Body of pancreas (tissue), 4 donors: ENCODE measurements around the gene CTSZ. TPM values are rescaled to one million over a fixed set of nuclear protein-coding genes. Genes with fewer than 3 reads are reported as not detected.

Source experiments
- ATAC-seq: fragments of 150-250 bp; one replicate; pipeline ENCODE4 v1.9.1; 2016
- DNase-seq, 4 donors: peaks; one replicate each; pipeline ENCODE4 v3.0.0-alpha.2; 2019
- H3K27ac ChIP-seq, 4 donors: fragments of 200-600 bp; sonication (generic); 1 replicate in 3 of 4; 2 replicates in 1 of 4; pipeline versions ENCODE4 v1.5.1 to v1.6.1; 2016 to 2019; ENCODE audit warnings: mild to moderate bottlenecking in 1 of 4, mixed read lengths in 1 of 4, moderate library complexity in 1 of 4
- H3K27me3 ChIP-seq, 2 donors: fragments of 200-600 bp; sonication (generic); one replicate each; pipeline ENCODE4 v1.6.0; 2016; ENCODE audit warnings: mild to moderate bottlenecking in 1 of 2
- H3K36me3 ChIP-seq, 2 donors: fragments of 200-600 bp; sonication (generic); replicated peaks in 1 of 2; 2 replicates each; pipeline ENCODE4 v1.5.1; 2016; ENCODE audit warnings: low read depth in 2 of 2; ENCODE audit not compliant: insufficient read depth in 1 of 2
- H3K4me1 ChIP-seq: fragments of 200-600 bp; sonication (generic); one replicate; pipeline ENCODE4 v1.6.0; 2016
- H3K4me3 ChIP-seq, 2 donors: fragments of 200-600 bp; sonication (generic); 1 replicate in 1 of 2; 2 replicates in 1 of 2; pipeline ENCODE4 v1.5.1; 2016 to 2019
- H3K9me3 ChIP-seq, 3 donors: fragments of 200-600 bp; sonication (generic); 1 replicate in 2 of 3; 2 replicates in 1 of 3; pipeline ENCODE4 v1.5.1; 2016
- CTCF ChIP-seq, 7 experiments: fragments of 450-650 bp in 4 of 7; fragments of 200-600 bp in 3 of 7; sonication (generic) in 3 of 7; IDR thresholded peaks; one replicate each; pipeline ENCODE4 v1.5.1; 2016 to 2019; ENCODE audit warnings: antibody characterized with exemption in 7 of 7
- POLR2A ChIP-seq, 3 donors: fragments of 450-650 bp; IDR thresholded peaks; one replicate each; pipeline ENCODE4 v1.6.1; 2016; ENCODE audit warnings: antibody characterized with exemption in 3 of 3, mild to moderate bottlenecking in 2 of 3
- WGBS, 2 donors: methylation state at CpG; one replicate each; pipeline ENCODE4 v1.1.5; 2017; 5-methylcytosine and 5-hydroxymethylcytosine counted together
- intact Hi-C: fragments of 100-400 bp; cut with DNase I; formaldehyde crosslinking; loops from one replicate; pipeline ENCODE4 v1.15.1; 2023
- total RNA-seq, 2 donors: library from RNA; depleted of rRNA; stranded (reverse); fragments of >200 nt; gene quantifications; one replicate each; pipeline ENCODE4 v1.1.0, GENCODE V29; 2016

Gene CTSZ
- total RNA-seq, 2 donors from 2014 or later: 54.1 to 89.8 TPM

- no peak overlapping the region for H3K4me3 ChIP-seq
- intact Hi-C loops: no loop called here
- TF ChIP-seq CTCF (IDR thresholded peaks at IDR 0.05) (no peak), POLR2A (IDR thresholded peaks at IDR 0.05) (no peak)
These were observed 41.6 kb upstream of the CTSZ start for GRCh38 chr20:59048681-59049030.

GRCh38 chr20:59047938-59048680 lies 41.1 kb upstream of the CTSZ start:
- H3K27me3 ChIP-seq: no peaks in the 10 kb centered on the region

More at GRCh38 chr20:59048681-59049030, 41.6 kb upstream of the CTSZ start:
- WGBS, 2 donors: 58 to 72% methylated on average over 2 of the region's 2 CpGs
- H3K36me3 ChIP-seq: no peaks in the 10 kb centered on the region
- no peaks in the 10 kb centered on the region for H3K9me3 ChIP-seq
- no peaks in the 10 kb centered on the region for H3K27me3 ChIP-seq
- no peak overlapping the region for H3K27ac ChIP-seq
- no peak for ATAC-seq
- DNase-seq: no peak
- H3K4me1 ChIP-seq: no peaks in the 10 kb centered on the region

GRCh38 chr20:59046862-59047261 lies 39.8 kb upstream of the CTSZ start:
- H3K27me3 ChIP-seq: no peaks in the 10 kb centered on the region
- H3K36me3 ChIP-seq: no peaks in the 10 kb centered on the region
- peaks cover 7% of the 10 kb centered on the region for H3K4me1 ChIP-seq
- intact Hi-C loops: no loop called here
- ATAC-seq (no peak), DNase-seq (no peak)
- H3K9me3 ChIP-seq: no peaks in the 10 kb centered on the region
- H3K27ac ChIP-seq: no peak overlapping the region
- 89 to 90% methylated on average over 3 of the region's 3 CpGs for WGBS, 2 donors
- no peak for TF ChIP-seq POLR2A (IDR thresholded peaks at IDR 0.05)
- no peak for TF ChIP-seq CTCF (IDR thresholded peaks at IDR 0.05)
- no peak overlapping the region for H3K4me3 ChIP-seq

More at GRCh38 chr20:59047938-59048680, 41.1 kb upstream of the CTSZ start:
- no peaks in the 10 kb centered on the region for H3K9me3 ChIP-seq
- intact Hi-C loops: no loop called here
- DNase-seq: no peak
- WGBS, 2 donors: 60 to 68% methylated on average over 5 of the region's 5 CpGs
- ATAC-seq: no peak
- no peaks in the 10 kb centered on the region for H3K36me3 ChIP-seq
- peaks cover 3% of the 10 kb centered on the region for H3K4me1 ChIP-seq
- no peak for TF ChIP-seq POLR2A (IDR thresholded peaks at IDR 0.05)
- TF ChIP-seq CTCF (IDR thresholded peaks at IDR 0.05): no peak
- no peak overlapping the region for H3K4me3 ChIP-seq
- no peak overlapping the region for H3K27ac ChIP-seq

- no peak for ATAC-seq
- Histone ChIP-seq H3K27ac (no peak overlapping the region), H3K27me3 (no peaks in the 10 kb centered on the region), H3K4me3 (no peak overlapping the region), H3K36me3 (no peaks in the 10 kb centered on the region), H3K9me3 (no peaks in the 10 kb centered on the region), H3K4me1 (peaks cover 28% of the 10 kb centered on the region)
- 84 to 94% methylated on average over 3 of the region's 3 CpGs for whole genome bisulfite sequencing, 2 donors
- intact Hi-C loops: no loop called here
- TF ChIP-seq CTCF (IDR thresholded peaks at IDR 0.05): no peak
- no peak for TF ChIP-seq POLR2A (IDR thresholded peaks at IDR 0.05)
- DNase-seq: no peak
These were observed 37.7 kb upstream of the CTSZ start for GRCh38 chr20:59044796-59045195.

- ATAC-seq: no peak
- 84 to 89% methylated on average over 3 of the region's 3 CpGs for WGBS, 2 donors
These were observed 37.2 kb upstream of the CTSZ start for GRCh38 chr20:59044295-59044694.

More at GRCh38 chr20:59044295-59044694, 37.2 kb upstream of the CTSZ start:
- DNase-seq: no peak
- no peak overlapping the region for H3K4me3 ChIP-seq
- intact Hi-C loops: no loop called here
- TF ChIP-seq CTCF (IDR thresholded peaks at IDR 0.05): no peak
- no peak for TF ChIP-seq POLR2A (IDR thresholded peaks at IDR 0.05)
- H3K4me1 ChIP-seq: peaks cover 28% of the 10 kb centered on the region
- no peaks in the 10 kb centered on the region for H3K27me3 ChIP-seq
- H3K36me3 ChIP-seq: no peaks in the 10 kb centered on the region
- no peak overlapping the region for H3K27ac ChIP-seq
- no peaks in the 10 kb centered on the region for H3K9me3 ChIP-seq
